GM12892 (cell line): Measurements from ENCODE around the gene MESD.

Experiments
- POLR2A ChIP-seq: IDR thresholded peaks from 2 replicates; pipeline ENCODE4 v1.6.1; 2011; ENCODE audit warnings: low read depth, low read length, control low read depth
- POLR2AphosphoS5 ChIP-seq: IDR thresholded peaks from 2 replicates; pipeline ENCODE4 v1.6.1; 2011; ENCODE audit warnings: low read depth, low read length, control low read depth

DNA sequence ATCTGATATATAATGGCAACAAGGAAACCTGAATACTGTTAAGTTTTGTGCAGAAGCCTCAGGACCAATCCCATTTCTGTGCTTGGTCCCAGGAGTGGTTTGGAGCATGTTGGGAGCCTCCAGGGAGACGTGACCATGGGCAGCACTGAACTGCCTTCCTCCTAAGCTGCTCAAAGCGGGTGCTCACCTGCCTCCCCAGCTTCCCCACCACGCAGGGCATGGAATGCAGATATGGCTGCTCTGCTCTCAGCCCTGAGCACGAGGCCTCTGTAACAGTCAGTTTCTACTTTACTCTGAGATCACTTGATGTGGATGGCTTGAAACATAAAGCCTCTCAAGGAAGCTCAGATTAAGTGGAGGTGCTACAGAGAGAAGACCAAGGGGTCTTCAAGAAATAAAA is 49.3 kb downstream of the MESD start:
- TF ChIP-seq POLR2A = no peak
- TF ChIP-seq POLR2AphosphoS5 = no peak
